NB4 (cell line): ENCODE results near the gene CNTNAP2.

Experiments
- CTCF ChIP-seq: IDR thresholded peaks from one replicate; pipeline ENCODE4 v1.5.1; 2012; ENCODE audit warnings: low read depth, low read length
- MAX ChIP-seq: IDR thresholded peaks from 2 replicates; pipeline ENCODE4 v1.6.1; 2011; ENCODE audit warnings: low read depth, low read length
- MYC ChIP-seq: IDR thresholded peaks from 2 replicates; pipeline ENCODE4 v1.6.1; 2011; ENCODE audit warnings: low read depth, low read length
- POLR2A ChIP-seq: IDR thresholded peaks from 2 replicates; pipeline ENCODE4 v1.6.1; 2011; ENCODE audit warnings: mild to moderate bottlenecking; ENCODE audit not compliant: insufficient read length; ENCODE audit errors: extremely low read depth

DNA sequence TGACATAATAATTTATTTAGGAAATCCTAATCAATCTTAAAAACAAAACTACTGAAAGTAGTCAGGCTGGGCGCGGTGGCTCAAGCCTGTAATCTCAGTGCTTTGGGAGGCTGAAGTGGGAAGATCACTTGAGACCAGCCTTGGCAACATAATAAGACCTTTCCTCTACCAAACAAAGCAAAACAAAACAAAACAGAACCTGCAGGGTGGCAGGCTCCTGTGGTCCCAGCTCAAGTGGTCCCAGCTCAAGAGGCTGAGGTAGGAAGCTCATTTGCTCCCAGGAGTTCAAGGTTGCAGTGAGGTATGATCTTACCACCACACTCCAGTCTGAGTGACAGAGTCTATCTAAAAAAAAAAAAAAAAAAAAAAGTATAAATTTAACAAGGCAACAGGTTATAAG, 748.0 kb downstream of the CNTNAP2 start:
- no peak for TF ChIP-seq CTCF
- TF ChIP-seq POLR2A, result no peak
- no peak for TF ChIP-seq MYC
- TF ChIP-seq MAX, result no peak
